Mesodermal cell (in vitro differentiated cells): ENCODE data around the gene SLIT2.

Experiments
- H3K27ac ChIP-seq: 2 replicates; pipeline ENCODE4 v1.7.0; 2013; ENCODE audit warnings: mild to moderate bottlenecking, low read depth, low read length, moderate library complexity; ENCODE audit not compliant: severe bottlenecking
- H3K36me3 ChIP-seq: 2 replicates; pipeline ENCODE4 v1.7.1; 2013; ENCODE audit warnings: mild to moderate bottlenecking, low read length, moderate library complexity; ENCODE audit not compliant: control insufficient read depth, insufficient read depth
- H3K4me1 ChIP-seq: one replicate; pipeline ENCODE4 v1.7.1; 2013; ENCODE audit warnings: mild to moderate bottlenecking, low read length; ENCODE audit not compliant: insufficient read depth, control insufficient read depth, poor library complexity, severe bottlenecking
- H3K4me3 ChIP-seq: 2 replicates; pipeline ENCODE4 v1.7.0; 2013; ENCODE audit warnings: low read length, control low read depth, mild to moderate bottlenecking; ENCODE audit not compliant: insufficient read depth, poor library complexity, severe bottlenecking; ENCODE audit errors: extremely low read depth
- H3K9me3 ChIP-seq: 2 replicates; pipeline ENCODE4 v1.7.1; 2013; ENCODE audit warnings: mild to moderate bottlenecking, low read length, moderate library complexity; ENCODE audit not compliant: control insufficient read depth
- WGBS, 2 experiments: methylation state at CpG; one replicate each; pipeline ENCODE4 v1.1.5; 2013; ENCODE audit warnings: missing lambda C conversion rate in 2 of 2; ENCODE audit not compliant: insufficient coverage in 2 of 2; 5-methylcytosine and 5-hydroxymethylcytosine counted together

The SLIT2 gene

DNA sequence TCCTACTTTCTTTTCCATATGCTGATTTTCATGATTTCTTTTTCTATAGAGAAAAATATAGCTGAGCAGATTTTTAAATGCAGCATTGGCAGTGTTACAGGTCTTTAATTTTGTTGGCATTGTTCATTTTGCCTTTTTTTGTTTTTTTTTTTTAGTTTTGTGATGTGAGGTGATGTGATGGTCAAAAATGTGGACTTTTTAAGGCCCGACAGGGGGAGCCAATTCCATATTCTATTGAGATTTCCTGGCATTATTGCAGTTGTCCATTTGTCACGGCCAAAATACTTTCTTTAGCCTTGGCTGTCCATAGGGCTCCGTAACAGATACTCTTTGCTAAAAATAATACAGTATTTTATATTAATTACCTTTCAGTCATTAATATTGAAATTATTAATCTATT is 47.8 kb downstream of the SLIT2 start:
- Histone ChIP-seq H3K9me3 (no peaks in the 10 kb centered on the region), H3K36me3 (no peaks in the 10 kb centered on the region), H3K4me1 (no peaks in the 10 kb centered on the region), H3K27ac (no peak overlapping the region), H3K4me3 (no peak overlapping the region)
- WGBS, 2 experiments, result 50% methylated on average over 1 of the region's 3 CpGs; no CpG with 5 or more reads in 1 of the 2 experiments

DNA sequence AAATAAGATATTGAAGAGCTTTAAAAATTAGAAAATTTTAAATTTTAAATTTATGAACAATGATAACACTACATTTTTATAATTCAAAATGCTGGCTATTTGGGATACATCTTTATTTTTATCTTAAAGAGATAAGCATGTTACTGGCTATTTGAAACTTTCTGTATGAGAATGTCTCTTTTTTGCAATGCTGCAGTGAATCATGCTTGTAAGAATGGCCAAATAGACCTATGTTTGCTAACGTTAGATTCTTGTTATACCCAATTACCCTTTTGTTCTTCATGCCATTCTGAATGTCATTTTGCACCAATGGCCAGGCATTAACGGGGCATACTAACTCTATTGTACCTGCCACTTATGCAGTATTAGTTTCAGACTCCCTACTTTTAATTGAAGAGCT is 49.5 kb downstream of the SLIT2 start:
- no peak overlapping the region for H3K4me3 ChIP-seq
- 89 to 100% methylated on average over 1 of the region's 2 CpGs for WGBS, 2 experiments

More for the DNA sequence above, 49.5 kb downstream of the SLIT2 start:
- Histone ChIP-seq H3K27ac (no peak overlapping the region), H3K36me3 (no peaks in the 10 kb centered on the region), H3K4me1 (no peaks in the 10 kb centered on the region), H3K9me3 (no peaks in the 10 kb centered on the region)
